HCT116 (cell line): Measurements from ENCODE around the gene MUSTN1. TPM values are rescaled to one million over a fixed set of nuclear protein-coding genes. Genes with fewer than 3 reads are reported as not detected.

ENCODE experiments used
- ATAC-seq: fragments of 200-7000 bp; cut with Tn5 transposase; 2 replicates; pipeline ENCODE4 v1.9.1; 2020; ENCODE audit warnings: mild to moderate bottlenecking, moderate library complexity
- BruUV-seq: library from RNA; stranded (reverse); fragments of 400-500 nt; replicated peaks from 2 replicates; lab custom pipeline; 2021; lab: Mats Ljungman, UMichigan
- CTCF ChIA-PET: fragments of 300-600 bp; sonication (Branson Sonifier 250); formaldehyde crosslinking; loops from one replicate; lab custom pipeline; 2021; ENCODE audit warnings: antibody characterized with exemption; lab: Charles Lee
- POLR2A ChIA-PET: fragments of 300-600, 350-600 bp; sonication (Branson Sonifier 250); formaldehyde crosslinking; loops from one replicate; lab custom pipeline; 2021; ENCODE audit warnings: antibody characterized with exemption; lab: Charles Lee
- RAD21 ChIA-PET, 2 experiments: fragments of 300-600 bp; sonication (Branson Sonifier 250); formaldehyde crosslinking; loops; one replicate each; lab custom pipeline; 2023; ENCODE audit warnings: low total read pairs in 2 of 2; ENCODE audit not compliant: uncharacterized antibody in 2 of 2, unreplicated experiment in 2 of 2, low non-redundant PET in 1 of 2; lab: Charles Lee
- DNase-seq: peaks from one replicate; pipeline ENCODE4 v3.0.0-alpha.2; 2010; ENCODE audit warnings: low read depth, low spot score
- H2AFZ ChIP-seq: fragments of 200-600 bp; shearing (Covaris generic), sonication (generic); 2 replicates; pipeline ENCODE4 v1.6.1; 2017; ENCODE audit warnings: low read depth, mixed run types, mixed read lengths, antibody characterized with exemption, low read length; ENCODE audit not compliant: poor library complexity, severe bottlenecking
- H3K27ac ChIP-seq: 2 replicates; pipeline ENCODE4 v1.5.1; 2012; ENCODE audit warnings: low read depth, low read length
- H3K27me3 ChIP-seq: fragments of 200-600 bp; sonication (generic); 2 replicates; pipeline ENCODE4 v1.6.1; 2016; ENCODE audit warnings: mixed run types, low read length, mixed read lengths; ENCODE audit not compliant: insufficient read depth
- H3K36me3 ChIP-seq, 2 experiments: fragments of 200-500 bp in 1 of 2; fragments of 200-600 bp in 1 of 2; sonication (Bioruptor generic) in 1 of 2; sonication (generic) in 1 of 2; 2 replicates each; pipeline versions ENCODE4 v1.5.1 to v1.6.1; 2014 to 2016; ENCODE audit warnings: low read length in 2 of 2, inconsistent platforms in 1 of 2, mixed read lengths in 1 of 2, mixed run types in 1 of 2; ENCODE audit not compliant: insufficient read depth in 2 of 2, control insufficient read depth in 1 of 2
- H3K4me1 ChIP-seq, 2 experiments: fragments of 200-600 bp in 1 of 2; sonication (generic) in 1 of 2; 2 replicates each; pipeline versions ENCODE4 v1.5.1 to v1.6.1; 2012 to 2017; ENCODE audit warnings: low read length in 2 of 2, inconsistent platforms in 1 of 2, mild to moderate bottlenecking in 1 of 2, mixed read lengths in 1 of 2, mixed run types in 1 of 2, moderate library complexity in 1 of 2; ENCODE audit not compliant: insufficient read depth in 2 of 2, control insufficient read depth in 1 of 2
- H3K4me2 ChIP-seq: fragments of 200-600 bp; sonication (generic); 2 replicates; pipeline ENCODE4 v1.6.1; 2017; ENCODE audit warnings: mixed run types, low read length, mixed read lengths
- H3K4me3 ChIP-seq, 2 experiments: fragments of 200-600 bp in 1 of 2; sonication (generic) in 1 of 2; replicated peaks in 1 of 2; 2 replicates each; pipeline ENCODE4 v1.5.1; 2011 to 2016; ENCODE audit warnings: low read length in 2 of 2, control low read depth in 1 of 2, low read depth in 1 of 2, mild to moderate bottlenecking in 1 of 2, mixed read lengths in 1 of 2, mixed run types in 1 of 2
- H3K79me2 ChIP-seq: fragments of 200-600 bp; sonication (generic); 2 replicates; pipeline ENCODE4 v1.6.1; 2017; ENCODE audit warnings: mild to moderate bottlenecking, mixed run types, low read length, moderate library complexity, mixed read lengths; ENCODE audit not compliant: insufficient read depth
- H3K9ac ChIP-seq: fragments of 200-600 bp; sonication (generic); 2 replicates; pipeline ENCODE4 v1.6.1; 2016; ENCODE audit warnings: low read length, mixed read lengths
- H3K9me2 ChIP-seq: fragments of 200-600 bp; sonication (generic), shearing (Covaris generic); 2 replicates; pipeline ENCODE4 v1.6.1; 2017; ENCODE audit warnings: mixed run types, mild to moderate bottlenecking, moderate library complexity; ENCODE audit not compliant: insufficient read depth
- H3K9me3 ChIP-seq, 2 experiments: fragments of 200-500 bp in 1 of 2; fragments of 200-600 bp in 1 of 2; sonication (Bioruptor generic) in 1 of 2; sonication (generic) in 1 of 2; 2 replicates each; pipeline ENCODE4 v1.6.1; 2014 to 2017; ENCODE audit warnings: low read length in 2 of 2, mixed read lengths in 2 of 2, inconsistent platforms in 1 of 2, low read depth in 1 of 2, mild to moderate bottlenecking in 1 of 2, mixed run types in 1 of 2, moderate library complexity in 1 of 2; ENCODE audit not compliant: control insufficient read depth in 1 of 2, insufficient read depth in 1 of 2
- H4K20me1 ChIP-seq: fragments of 200-600 bp; sonication (generic), shearing (Covaris generic); 2 replicates; pipeline ENCODE4 v1.6.1; 2017; ENCODE audit warnings: mixed run types, mild to moderate bottlenecking, moderate library complexity; ENCODE audit not compliant: insufficient read depth
- CBX3 ChIP-seq: IDR thresholded peaks from 2 replicates; pipeline ENCODE4 v1.6.1; 2012; ENCODE audit warnings: low read depth
- FOSL1 ChIP-seq: IDR thresholded peaks from 2 replicates; pipeline ENCODE4 v1.6.1; 2012; ENCODE audit warnings: low read depth
- MAX ChIP-seq: IDR thresholded peaks from 2 replicates; pipeline ENCODE4 v1.6.1; 2012
- POLR2A ChIP-seq: IDR thresholded peaks from 2 replicates; pipeline ENCODE4 v1.7.0; 2011; ENCODE audit warnings: borderline replicate concordance; ENCODE audit not compliant: insufficient read depth, insufficient read length; ENCODE audit errors: extremely low read depth
- RAD21 ChIP-seq: IDR thresholded peaks from 2 replicates; pipeline ENCODE4 v1.6.1; 2012; ENCODE audit warnings: low read depth, mild to moderate bottlenecking
- REST ChIP-seq: IDR thresholded peaks from 2 replicates; pipeline ENCODE4 v1.6.1; 2012; ENCODE audit warnings: low read depth
- SIN3A ChIP-seq: IDR thresholded peaks from 2 replicates; pipeline ENCODE4 v1.6.1; 2012; ENCODE audit warnings: low read depth
- SP1 ChIP-seq: IDR thresholded peaks from 2 replicates; pipeline ENCODE4 v1.6.1; 2012; ENCODE audit warnings: low read depth
- SRF ChIP-seq: IDR thresholded peaks from 2 replicates; pipeline ENCODE4 v1.6.1; 2012; ENCODE audit warnings: low read depth
- ZFX ChIP-seq: fragments of 450-650 bp; IDR thresholded peaks from 2 replicates; pipeline ENCODE4 v1.6.1; 2017
- ZNF274 ChIP-seq: fragments of 200-500 bp; sonication (Bioruptor generic); IDR thresholded peaks from 2 replicates; pipeline ENCODE4 v1.6.1; 2014; ENCODE audit warnings: mild to moderate bottlenecking, low read depth, low read length, inconsistent platforms
- intact Hi-C: fragments of 100-400 bp; cut with micrococcal nuclease; formaldehyde crosslinking; loops from 2 replicates; pipeline ENCODE4 v1.10.0; 2022
- total RNA-seq: library from RNA; stranded (reverse); gene quantifications from one replicate; pipeline ENCODE4 v1.2.1, GENCODE V29; 2021; ENCODE audit not compliant: unreplicated experiment

The MUSTN1 gene
- total RNA-seq, 1 experiment from 2014 or later: 0.44 TPM

- TF ChIP-seq POLR2A (no peak), CBX3 (no peak), SP1 (no peak), MAX (no peak), ZNF274 (no peak), FOSL1 (no peak), SIN3A (no peak), RAD21 (no peak), REST (no peak), SRF (no peak), ZFX (no peak)
- H3K36me3 ChIP-seq: no peaks in the 10 kb centered on the region
- BruUV-seq: no TSS peak
- no peak overlapping the region for H3K27ac ChIP-seq
- POLR2A ChIA-PET: no interaction called here
- CTCF ChIA-PET: no interaction called here
- no peak overlapping the region for H3K4me2 ChIP-seq
- H3K27me3 ChIP-seq: no peaks in the 10 kb centered on the region
- no peaks in the 10 kb centered on the region for H3K9me3 ChIP-seq
- H2AFZ ChIP-seq: no peak overlapping the region
- RAD21 ChIA-PET: no interaction called here
- intact Hi-C loops: no loop called here
- no peak overlapping the region for H3K9ac ChIP-seq
- no peaks in the 10 kb centered on the region; a peak in 1 of 4 replicates for H3K4me1 ChIP-seq
- no peaks in the 10 kb centered on the region for H3K9me2 ChIP-seq
- H3K79me2 ChIP-seq: no peaks in the 10 kb centered on the region
- DNase-seq (no peak), ATAC-seq (no peak)
- no peak overlapping the region for H3K4me3 ChIP-seq
- H4K20me1 ChIP-seq: no peaks in the 10 kb centered on the region
Observed at GRCh38 chr3:52874864-52875587, 40.2 kb upstream of the MUSTN1 start.
